Measurements from ENCODE around the gene BSCL2.
A peak's percentile ranks its signal among the peaks of the same experiment; 100 is the strongest.

GRCh38 chr11:62709247-62710000, 2.2 kb upstream of the BSCL2 start:
- TF ChIP-seq CTCF (IDR thresholded peaks at IDR 0.05): peak in 3 of 5 experiments; percentile 15 to 30 (median 17)
- TF ChIP-seq EP300 (IDR thresholded peaks at IDR 0.05; ENCODE audit: low read depth): no peak

Measured in transverse colon (tissue), 3 donors.